Motor neuron (in vitro differentiated cells): ENCODE data around the gene SERINC3. TPM values are rescaled to one million over a fixed set of nuclear protein-coding genes. Genes with fewer than 3 reads are reported as not detected.

Experiments used
- ATAC-seq, 8 experiments: fragments of 200-7000 bp; cut with Tn5 transposase; replicated peaks in 6 of 8; 2 replicates each; pipeline ENCODE4 v1.8.0; 2021; ENCODE audit warnings: mild to moderate bottlenecking in 8 of 8, moderate library complexity in 8 of 8
- H3K27ac ChIP-seq, 2 donors: fragments of 250-450 bp; sonication (Bioruptor Pico); 2 replicates each; pipeline ENCODE4 v1.9.0; 2021; ENCODE audit warnings: antibody characterized with exemption in 2 of 2, mild to moderate bottlenecking in 2 of 2, moderate library complexity in 1 of 2
- H3K4me1 ChIP-seq, 2 donors: fragments of 250-450 bp; sonication (Bioruptor Pico); replicated peaks in 1 of 2; 2 replicates each; pipeline ENCODE4 v1.6.1; 2021; ENCODE audit warnings: antibody characterized with exemption in 2 of 2, mild to moderate bottlenecking in 2 of 2, moderate library complexity in 1 of 2
- H3K4me3 ChIP-seq, 5 donors: fragments of 250-450 bp; sonication (Bioruptor Pico); 2 replicates each; pipeline ENCODE4 v1.9.0; 2021; ENCODE audit warnings: antibody characterized with exemption in 5 of 5, mild to moderate bottlenecking in 5 of 5, moderate library complexity in 4 of 5
- WGBS, 10 experiments: fragments of 450-650 bp; shearing (Covaris generic); methylation state at CpG; one replicate each; pipeline ENCODE4 v1.0.0; 2022; 5-methylcytosine and 5-hydroxymethylcytosine counted together
- in situ Hi-C, 9 experiments: fragments of 400-800 bp; cut with MboI; loops; one replicate each; pipeline ENCODE4 v1.15.0; 2021; ENCODE audit warnings: low sequenced_read_pairs in 9 of 9, low pct_unique_long_range_greater_than_20kb in 2 of 9; ENCODE audit not compliant: unreplicated experiment in 9 of 9
- total RNA-seq, 8 experiments: library from RNA; unstranded; fragments of 300-600 nt; gene quantifications; 2 replicates each; pipeline versions ENCODE4 v1.2.3 to v1.2.4, GENCODE V29; 2022

The SERINC3 gene
- total RNA-seq, 8 experiments from 2014 or later = 39.3 to 108 (median 61.1) TPM

DNA sequence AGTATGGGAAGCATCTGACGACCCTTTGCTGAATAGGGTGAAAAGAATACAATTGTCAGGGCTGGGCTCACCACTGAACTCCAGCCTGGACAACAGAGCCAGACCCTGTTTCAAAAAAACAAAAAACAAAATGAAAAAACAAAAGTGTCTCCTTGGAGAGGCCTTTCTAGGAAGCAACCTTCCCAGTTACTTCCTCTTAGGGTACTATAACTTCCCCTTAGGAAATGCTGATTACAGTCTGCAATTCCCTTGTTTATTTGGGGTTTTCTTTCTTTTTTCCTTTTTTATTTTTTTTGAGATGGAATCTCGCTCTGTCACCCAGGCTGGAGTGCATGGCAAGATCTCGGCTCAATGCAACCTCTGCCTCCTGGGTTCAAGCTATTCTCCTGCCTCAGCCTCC lies 66.7 kb downstream of the SERINC3 start:
- WGBS, 10 experiments = 21 to 87% (median 63%) methylated on average over 1 to 3 of the region's 3 CpGs; no CpG with 5 or more reads in 1 of the 10 experiments
- Histone ChIP-seq H3K4me1 (no peaks in the 10 kb centered on the region), H3K27ac (no peak overlapping the region), H3K4me3 (no peak overlapping the region)
- in situ Hi-C loops = loop anchor here in 3 of 9 experiments (10.0 to 25.0 kb wide), 2 partner anchors 240 to 243 kb away; partner anchors contain the start of gene OSER1 (in 3 of the 3)
- ATAC-seq = no peak

DNA sequence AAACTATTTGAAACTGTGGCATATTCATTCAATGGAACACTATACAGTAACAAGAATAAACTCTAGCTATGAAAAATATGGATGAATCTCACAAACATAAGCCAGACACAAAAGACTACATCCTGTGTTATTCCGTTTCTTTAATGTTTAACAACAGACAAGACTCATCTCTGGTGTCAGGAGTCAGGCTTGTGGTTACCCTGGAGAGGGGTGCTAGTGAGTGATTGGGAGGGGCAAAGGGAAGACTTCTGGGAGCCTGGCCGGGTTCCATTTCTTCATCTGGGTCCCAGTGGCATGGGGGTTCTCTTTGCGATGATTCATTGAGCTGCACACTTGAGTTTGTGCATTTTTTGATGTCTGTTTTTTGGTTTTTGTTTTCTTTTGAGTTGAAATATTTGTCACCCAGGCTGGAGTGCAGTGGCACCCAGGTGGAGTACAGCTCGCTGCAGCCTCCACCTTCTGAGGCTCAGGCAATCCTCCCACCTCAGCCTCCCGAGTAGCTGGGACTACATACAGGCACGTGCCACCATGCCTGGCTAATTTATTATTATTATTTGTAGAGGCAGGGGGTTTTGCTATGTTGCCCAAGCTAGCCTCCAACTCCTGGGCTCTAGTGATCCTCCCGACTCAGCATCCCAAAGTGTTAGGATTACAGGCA lies 67.4 kb downstream of the SERINC3 start:
- no peaks in the 10 kb centered on the region for H3K4me1 ChIP-seq
- in situ Hi-C loops = loop anchor here in 3 of 9 experiments (10.0 to 25.0 kb wide), 2 partner anchors 240 to 242 kb away; partner anchors contain the start of gene OSER1 (in 3 of the 3)
- ATAC-seq = no peak
- no peak overlapping the region for H3K4me3 ChIP-seq
- WGBS, 10 experiments = 52 to 100% (median 79%) methylated on average over 1 to 7 of the region's 7 CpGs; no CpG with 5 or more reads in 1 of the 10 experiments
- no peak overlapping the region for H3K27ac ChIP-seq

DNA sequence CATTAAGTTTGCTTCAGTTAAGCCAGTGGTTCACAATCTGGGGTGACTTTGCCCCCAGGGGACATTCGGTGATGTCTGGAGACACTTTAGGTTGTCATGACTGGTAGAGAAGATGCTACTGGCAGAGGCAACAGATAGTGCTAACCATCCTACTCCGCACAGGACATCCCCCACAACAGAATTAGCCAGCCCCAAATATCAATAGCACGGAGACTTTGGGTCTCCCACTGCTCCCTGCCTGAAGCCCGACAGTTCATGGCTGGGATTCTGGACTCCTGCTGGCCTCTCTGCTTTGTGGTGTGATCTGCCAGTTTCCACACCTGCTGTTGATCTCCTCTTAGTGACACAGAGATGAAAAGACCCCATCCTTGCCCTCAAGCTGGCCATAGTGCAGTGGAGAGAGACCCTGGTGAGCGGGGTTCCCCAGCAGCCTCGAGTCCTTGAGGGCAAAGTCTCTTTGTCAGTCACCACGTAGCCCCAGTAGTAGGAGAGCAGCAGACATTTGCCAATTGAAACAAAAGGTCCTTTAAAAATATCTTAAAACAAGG lies 70.9 kb downstream of the SERINC3 start:
- in situ Hi-C loops = loop anchor here in 3 of 9 experiments (10.0 to 25.0 kb wide), 2 partner anchors 236 to 239 kb away; partner anchors contain the start of gene OSER1 (in 3 of the 3)
- Histone ChIP-seq H3K27ac (no peak overlapping the region), H3K4me3 (no peak overlapping the region), H3K4me1 (no peaks in the 10 kb centered on the region)
- 33 to 100% (median 63%) methylated on average over 2 to 5 of the region's 7 CpGs; no CpG with 5 or more reads in 4 of the 10 experiments for WGBS, 10 experiments
- ATAC-seq = no peak

DNA sequence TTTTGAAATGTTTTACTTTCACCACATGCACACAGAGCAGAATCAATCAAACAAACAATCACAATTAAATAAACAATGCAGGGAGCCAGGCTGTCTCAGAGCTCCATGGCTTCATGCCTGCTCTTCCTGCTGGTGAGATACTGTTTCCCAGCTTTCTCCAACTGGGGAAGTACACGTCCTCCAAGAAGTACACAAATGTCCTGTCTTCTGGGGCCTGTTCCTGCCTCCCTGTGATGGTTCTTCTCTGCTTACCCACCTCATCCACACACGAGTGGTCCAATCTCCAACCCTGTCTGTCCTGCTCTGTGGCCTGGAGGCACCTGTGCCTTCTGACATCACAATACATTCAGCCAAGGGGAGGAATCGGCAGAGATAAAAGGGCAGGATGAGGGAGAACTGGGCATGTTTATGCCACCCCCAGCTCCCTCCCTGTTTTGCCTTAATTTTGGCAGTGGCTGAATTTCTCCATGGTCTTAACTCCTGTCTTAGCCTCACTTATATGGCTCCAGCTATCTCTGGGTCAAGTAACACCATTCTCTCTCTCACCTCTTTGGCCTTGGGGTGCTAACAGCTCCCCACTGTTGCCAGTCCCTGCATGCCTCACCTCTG lies 71.5 kb downstream of the SERINC3 start:
- WGBS, 10 experiments = 0 to 80% (median 58%) methylated on average over 1 to 3 of the region's 3 CpGs; no CpG with 5 or more reads in 5 of the 10 experiments
- no peak overlapping the region for H3K4me3 ChIP-seq
- no peak for ATAC-seq
- in situ Hi-C loops = loop anchor here in 3 of 9 experiments (10.0 to 25.0 kb wide), 2 partner anchors 236 to 238 kb away; partner anchors contain the start of gene OSER1 (in 3 of the 3)
- H3K4me1 ChIP-seq = no peaks in the 10 kb centered on the region
- no peak overlapping the region for H3K27ac ChIP-seq

DNA sequence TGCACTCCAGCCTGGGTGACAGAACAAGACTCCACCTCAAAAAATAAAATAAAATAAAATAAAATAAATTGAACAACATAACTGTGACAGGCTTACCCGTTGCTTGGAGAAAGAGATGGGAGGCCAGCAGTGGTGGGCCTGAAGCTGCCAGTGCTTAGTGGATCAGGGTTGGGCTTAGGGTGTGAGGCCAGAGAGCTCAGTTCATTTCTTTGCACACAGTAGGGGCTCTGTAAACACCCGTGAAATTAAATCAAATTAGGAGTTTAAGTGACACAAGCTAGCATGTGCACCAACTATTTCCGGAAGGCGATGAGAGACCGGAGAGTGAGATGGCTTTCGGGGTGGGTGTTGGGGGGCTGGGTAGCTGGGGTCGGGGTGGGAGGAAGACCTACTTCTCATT lies 72.0 kb downstream of the SERINC3 start:
- ATAC-seq = no peak
- Histone ChIP-seq H3K4me3 (no peak overlapping the region), H3K27ac (no peak overlapping the region), H3K4me1 (no peaks in the 10 kb centered on the region)
- in situ Hi-C loops = loop anchor here in 3 of 9 experiments (10.0 to 25.0 kb wide), 2 partner anchors 235 to 238 kb away; partner anchors contain the start of gene OSER1 (in 3 of the 3)
- 72 to 96% (median 87%) methylated on average over 1 to 5 of the region's 7 CpGs; no CpG with 5 or more reads in 4 of the 10 experiments for WGBS, 10 experiments

DNA sequence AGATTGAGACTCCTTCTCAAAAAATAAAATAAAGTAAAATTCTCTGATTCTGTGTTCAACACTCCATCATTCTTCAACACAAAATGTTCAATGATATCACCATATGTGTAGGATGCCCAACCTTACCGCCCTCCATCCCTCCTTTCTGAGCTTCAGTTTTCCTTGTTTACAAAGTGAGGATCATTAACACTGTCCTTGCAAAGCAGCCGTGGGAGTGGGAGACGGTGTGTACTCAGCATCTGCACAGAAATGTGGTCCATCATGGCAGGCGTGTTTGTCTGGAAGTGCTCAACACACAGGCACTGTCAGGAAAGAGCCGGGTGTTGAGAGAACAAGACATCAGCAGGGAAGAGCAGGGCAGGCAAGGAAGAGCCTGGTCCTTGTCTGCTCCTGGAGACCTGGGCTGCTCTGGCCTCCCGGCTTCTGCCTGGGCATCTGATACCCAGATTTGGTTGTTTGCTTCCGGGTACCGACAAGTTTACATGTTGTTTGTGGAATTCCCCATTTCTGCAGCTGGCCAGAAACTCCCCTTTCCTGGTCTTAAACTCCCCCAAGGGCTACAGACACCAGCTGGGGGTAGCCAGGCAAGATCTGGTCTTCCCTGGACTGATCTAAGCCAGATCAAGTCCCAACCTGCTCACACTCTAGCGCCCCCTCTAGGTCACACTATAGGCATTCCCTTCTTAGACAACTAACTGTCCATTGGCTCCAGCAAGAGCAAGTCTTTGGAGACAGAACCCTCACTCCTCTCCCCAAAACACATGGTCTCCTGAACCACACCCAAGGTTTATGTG lies 72.9 kb downstream of the SERINC3 start:
- no peak overlapping the region for H3K4me3 ChIP-seq
- H3K4me1 ChIP-seq = no peaks in the 10 kb centered on the region
- ATAC-seq = peak in 3 of 8 experiments; percentile 50 to 72 (median 64)
- no peak overlapping the region for H3K27ac ChIP-seq
- in situ Hi-C loops = no loop called here
- 0 to 88% (median 74%) methylated on average over 1 to 5 of the region's 9 CpGs; no CpG with 5 or more reads in 5 of the 10 experiments for WGBS, 10 experiments

DNA sequence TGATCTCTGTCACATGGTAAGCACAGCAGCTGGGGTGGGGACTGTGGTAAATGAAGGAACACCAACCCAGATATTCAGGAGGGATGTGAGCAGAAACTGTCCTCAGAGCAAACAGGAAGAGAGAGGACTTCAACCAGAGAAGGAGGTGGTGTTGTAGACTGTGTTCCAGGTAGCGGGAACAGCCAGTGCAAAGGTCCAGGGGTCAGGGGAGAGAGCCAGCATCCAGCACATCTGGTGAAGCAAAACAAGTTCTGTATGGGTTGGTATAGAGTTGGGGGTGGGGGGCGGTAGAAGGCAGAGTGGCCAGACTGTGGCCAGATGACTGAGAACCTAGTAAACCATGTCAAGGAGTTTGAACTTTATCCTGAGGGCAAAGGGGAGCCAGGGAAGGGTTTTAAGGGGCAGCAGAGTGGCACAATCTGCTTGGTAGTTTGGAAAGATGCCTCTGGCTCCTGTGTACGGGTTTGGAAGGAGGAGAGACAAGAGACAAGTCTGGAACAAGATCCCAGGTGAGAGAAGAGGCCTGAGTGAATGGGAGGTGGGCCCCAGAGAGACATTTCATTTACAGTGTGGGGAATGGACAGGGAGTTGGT lies 73.9 kb downstream of the SERINC3 start:
- no peak overlapping the region for H3K27ac ChIP-seq
- in situ Hi-C loops = no loop called here
- no peaks in the 10 kb centered on the region for H3K4me1 ChIP-seq
- H3K4me3 ChIP-seq = no peak overlapping the region
- WGBS, 10 experiments = 31 to 100% (median 80%) methylated on average over 1 to 2 of the region's 3 CpGs; no CpG with 5 or more reads in 5 of the 10 experiments
- ATAC-seq = no peak

Other genes with a start within 250 kb of the SERINC3 start
- 10 to 100 TPM in 2 of 8 experiments, 1 to 10 TPM in 6; 3.7 to 13.5 (median 5.4) TPM for gene FITM2, start 210.9 kb downstream of the SERINC3 start, total RNA-seq
- gene R3HDML, start 185.0 kb downstream of the SERINC3 start, total RNA-seq = not detected
- under 1 TPM in 6 of 8 experiments, not detected in 2; 0.09 to 0.62 (median 0.17) TPM for gene HNF4A, start 166.4 kb downstream of the SERINC3 start, total RNA-seq
- gene TTPAL, start 46.2 kb downstream of the SERINC3 start, total RNA-seq = 10 to 100 TPM in 5 of 8 experiments, 1 to 10 TPM in 3; 7.1 to 18.9 (median 11.9) TPM
- 10 to 100 TPM; 16.5 to 92.6 (median 28.5) TPM for gene PKIG, start 60.5 kb upstream of the SERINC3 start, total RNA-seq
- gene ADA, start 129.6 kb upstream of the SERINC3 start, total RNA-seq = 1 to 10 TPM; 1.9 to 8.9 (median 4.7) TPM
- 10 to 100 TPM in 1 of 8 experiments, 1 to 10 TPM in 2, under 1 TPM in 5; 0.13 to 14.4 (median 0.68) TPM for gene CCN5, start 193.3 kb upstream of the SERINC3 start, total RNA-seq
- gene KCNK15, start 223.8 kb upstream of the SERINC3 start, total RNA-seq = 1 to 10 TPM in 2 of 8 experiments, under 1 TPM in 6; 0.13 to 2.2 (median 0.52) TPM